Stomach (tissue), 9 donors: ENCODE results near the gene TMOD3. TPM values are rescaled to one million over a fixed set of nuclear protein-coding genes. Genes with fewer than 3 reads are reported as not detected.

Experiments
- DNase-seq, 2 donors: peaks; one replicate each; pipeline versions ENCODE4 v3.0.0 to v3.0.0-alpha.2; 2013 to 2019
- H3K27ac ChIP-seq, 5 donors: fragments of 200-600 bp in 4 of 5; sonication (generic) in 4 of 5; one replicate each; pipeline ENCODE4 v1.5.1; 2013 to 2019; ENCODE audit warnings: mild to moderate bottlenecking in 1 of 5, moderate library complexity in 1 of 5
- H3K27me3 ChIP-seq, 3 donors: fragments of 200-600 bp; sonication (generic); one replicate each; pipeline ENCODE4 v1.5.1; 2017 to 2019; ENCODE audit warnings: mixed run types in 1 of 3
- H3K36me3 ChIP-seq, 4 donors: fragments of 200-600 bp; sonication (generic); 1 replicate in 3 of 4; 2 replicates in 1 of 4; pipeline ENCODE4 v1.5.1; 2016 to 2019
- H3K4me1 ChIP-seq, 4 donors: fragments of 200-600 bp; sonication (generic); one replicate each; pipeline ENCODE4 v1.5.1; 2016 to 2019
- H3K4me3 ChIP-seq, 4 donors: fragments of 200-600 bp; sonication (generic) in 3 of 4; one replicate each; pipeline ENCODE4 v1.5.1; 2016 to 2019; ENCODE audit warnings: mild to moderate bottlenecking in 1 of 4
- H3K9me3 ChIP-seq, 4 donors: fragments of 200-600 bp; sonication (generic); one replicate each; pipeline ENCODE4 v1.5.1; 2016 to 2019
- EP300 ChIP-seq: sonication (generic); formaldehyde crosslinking; IDR thresholded peaks from one replicate; pipeline ENCODE4 v1.6.1; 2017; ENCODE audit warnings: antibody characterized with exemption
- POLR2A ChIP-seq, 4 donors: fragments of 450-650 bp; IDR thresholded peaks; one replicate each; pipeline ENCODE4 v1.6.1; 2016; ENCODE audit warnings: antibody characterized with exemption in 4 of 4, control low read depth in 2 of 4, mild to moderate bottlenecking in 1 of 4, moderate library complexity in 1 of 4
- POLR2AphosphoS5 ChIP-seq, 3 donors: sonication (generic); formaldehyde crosslinking; IDR thresholded peaks; one replicate each; pipeline ENCODE4 v1.6.1; 2016; ENCODE audit warnings: antibody characterized with exemption in 3 of 3
- WGBS, 5 donors: extraction: QIAGEN DNeasy Blood & Tissue Kit in 3 of 5; methylation state at CpG; one replicate each; pipeline versions ENCODE4 v1.1.5 to v1.1.7; 2013 to 2018; 5-methylcytosine and 5-hydroxymethylcytosine counted together
- intact Hi-C: fragments of 100-400 bp; cut with DNase I; formaldehyde crosslinking; loops from one replicate; pipeline ENCODE4 v1.15.1; 2023; ENCODE audit warnings: low total_unique reads
- polyA plus RNA-seq, 3 donors: library from polyadenylated mRNA; stranded (reverse); fragments of 200-250 nt; gene quantifications; one replicate each; pipeline ENCODE4 v1.2.3, GENCODE V29; 2013
- total RNA-seq, 5 donors: library from RNA; depleted of rRNA; stranded (reverse); fragments of >200 nt; gene quantifications; one replicate each; pipeline versions ENCODE4 v1.1.0 to v1.2.3, GENCODE V29; 2014 to 2016
- TF ChIP-seq, protein P1 (sequence below), 7 experiments: fragments of 450-650 bp in 4 of 7; fragments of 200-600 bp in 3 of 7; sonication (generic) in 3 of 7; IDR thresholded peaks; one replicate each; pipeline ENCODE4 v1.5.1; 2016 to 2019; ENCODE audit warnings: antibody characterized with exemption in 7 of 7, control low read depth in 2 of 7, mild to moderate bottlenecking in 1 of 7
- donor health status: healthy with polysubstance abuse.
- donor health status: Bipolar disorder and iron deficiency.
- donor health status: healthy.

The TMOD3 gene
- total and polyA plus RNA-seq, 8 donors: 10.1 to 64.3 (median 15.2) TPM

DNA sequence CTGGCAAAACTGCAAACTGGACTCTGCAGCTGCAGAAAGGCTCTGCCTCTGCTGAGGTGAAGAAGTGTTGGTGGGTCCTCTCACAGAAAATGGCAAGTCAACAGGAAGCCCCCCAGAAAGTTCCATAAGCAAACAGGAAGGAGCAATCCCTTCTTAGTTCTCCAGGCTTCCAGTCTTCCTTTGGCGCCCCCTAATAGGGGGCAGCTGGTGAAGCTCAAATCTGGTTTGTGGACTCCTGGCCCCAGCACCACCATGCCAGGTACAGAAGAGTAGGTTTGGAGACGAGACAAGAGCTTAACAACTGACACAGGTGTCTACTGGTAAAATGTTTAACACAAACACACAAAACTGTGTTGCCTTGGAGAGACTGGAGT is 106.6 kb downstream of the TMOD3 start:
- Histone ChIP-seq H3K27ac (peak overlapping the region in 1 of 5 donors; percentile 0), H3K4me1 (peaks cover 0 to 7% (median 0%) of the 10 kb centered on the region in 4 donors), H3K9me3 (no peaks in the 10 kb centered on the region), H3K4me3 (no peak overlapping the region), H3K36me3 (peaks cover 0 to 80% (median 58%) of the 10 kb centered on the region in 4 donors), H3K27me3 (no peaks in the 10 kb centered on the region)
- DNase-seq: no peak
- intact Hi-C loops: no loop called here
- WGBS, 5 donors: 64 to 96% (median 87%) methylated on average over 1 to 2 of the region's 2 CpGs
- TF ChIP-seq POLR2AphosphoS5 (IDR thresholded peaks at IDR 0.05) (no peak), EP300 (no peak), POLR2A (IDR thresholded peaks at IDR 0.05) (no peak)
- TF ChIP-seq, protein P1, sequence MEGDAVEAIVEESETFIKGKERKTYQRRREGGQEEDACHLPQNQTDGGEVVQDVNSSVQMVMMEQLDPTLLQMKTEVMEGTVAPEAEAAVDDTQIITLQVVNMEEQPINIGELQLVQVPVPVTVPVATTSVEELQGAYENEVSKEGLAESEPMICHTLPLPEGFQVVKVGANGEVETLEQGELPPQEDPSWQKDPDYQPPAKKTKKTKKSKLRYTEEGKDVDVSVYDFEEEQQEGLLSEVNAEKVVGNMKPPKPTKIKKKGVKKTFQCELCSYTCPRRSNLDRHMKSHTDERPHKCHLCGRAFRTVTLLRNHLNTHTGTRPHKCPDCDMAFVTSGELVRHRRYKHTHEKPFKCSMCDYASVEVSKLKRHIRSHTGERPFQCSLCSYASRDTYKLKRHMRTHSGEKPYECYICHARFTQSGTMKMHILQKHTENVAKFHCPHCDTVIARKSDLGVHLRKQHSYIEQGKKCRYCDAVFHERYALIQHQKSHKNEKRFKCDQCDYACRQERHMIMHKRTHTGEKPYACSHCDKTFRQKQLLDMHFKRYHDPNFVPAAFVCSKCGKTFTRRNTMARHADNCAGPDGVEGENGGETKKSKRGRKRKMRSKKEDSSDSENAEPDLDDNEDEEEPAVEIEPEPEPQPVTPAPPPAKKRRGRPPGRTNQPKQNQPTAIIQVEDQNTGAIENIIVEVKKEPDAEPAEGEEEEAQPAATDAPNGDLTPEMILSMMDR (IDR thresholded peaks at IDR 0.05): no peak

DNA sequence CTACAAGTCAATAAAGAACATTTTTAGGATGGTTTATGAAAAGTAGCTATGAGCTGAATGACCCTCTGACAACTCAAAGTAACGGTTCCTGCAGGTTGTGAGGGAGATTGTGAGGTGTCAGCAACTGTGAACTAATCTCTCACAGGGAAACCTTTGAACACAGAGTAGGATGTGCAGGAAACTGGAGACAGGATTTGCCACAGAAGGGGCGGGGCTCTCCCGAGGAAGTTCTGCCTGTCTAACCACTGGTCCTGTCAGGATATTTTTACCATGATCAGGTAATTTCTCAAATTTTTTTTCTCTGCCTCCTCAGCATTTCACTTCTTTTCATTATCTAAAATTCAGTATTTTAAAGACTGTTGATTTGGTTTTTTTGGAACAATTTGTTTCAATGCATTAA is 108.8 kb downstream of the TMOD3 start:
- H3K27ac ChIP-seq: no peak overlapping the region
- peaks cover 0 to 7% (median 2%) of the 10 kb centered on the region in 4 donors for H3K4me1 ChIP-seq
- TF ChIP-seq POLR2A (IDR thresholded peaks at IDR 0.05): no peak
- TF ChIP-seq, protein P1 (IDR thresholded peaks at IDR 0.05): no peak
- no peaks in the 10 kb centered on the region for H3K27me3 ChIP-seq
- DNase-seq: no peak
- WGBS, 5 donors: 74 to 87% (median 76%) methylated on average over 3 of the region's 3 CpGs
- no peak overlapping the region for H3K4me3 ChIP-seq
- intact Hi-C loops: no loop called here
- peaks cover 0 to 81% (median 65%) of the 10 kb centered on the region in 4 donors for H3K36me3 ChIP-seq
- H3K9me3 ChIP-seq: no peaks in the 10 kb centered on the region

DNA sequence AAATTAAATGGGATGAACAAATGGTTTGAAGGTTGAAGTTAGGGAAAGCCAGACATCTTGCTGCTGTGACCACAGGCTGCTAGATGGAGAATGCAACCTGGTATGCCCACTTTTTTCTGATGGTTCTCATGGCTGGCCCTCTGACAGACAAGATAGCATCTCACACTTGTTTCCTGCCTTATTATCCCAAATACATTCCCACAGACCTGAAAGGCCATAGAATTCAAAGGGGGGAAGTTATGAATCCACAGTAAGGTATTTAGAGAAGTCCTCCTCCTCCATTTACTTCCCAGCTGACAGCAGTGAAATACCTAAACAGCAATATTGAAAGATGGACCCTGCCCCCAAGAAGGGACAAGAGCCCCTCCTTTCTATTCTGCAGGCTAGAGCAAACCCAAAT is 109.8 kb downstream of the TMOD3 start:
- Histone ChIP-seq H3K27ac (no peak overlapping the region), H3K36me3 (peaks cover 0 to 81% (median 70%) of the 10 kb centered on the region in 4 donors), H3K4me1 (peaks cover 0 to 7% (median 2%) of the 10 kb centered on the region in 4 donors), H3K9me3 (no peaks in the 10 kb centered on the region), H3K27me3 (no peaks in the 10 kb centered on the region), H3K4me3 (no peak overlapping the region)
- no peak for DNase-seq
- TF ChIP-seq EP300: no peak
- no peak for TF ChIP-seq POLR2A (IDR thresholded peaks at IDR 0.05)
- no peak for TF ChIP-seq POLR2AphosphoS5 (IDR thresholded peaks at IDR 0.05)
- TF ChIP-seq, protein P1 (IDR thresholded peaks at IDR 0.05): no peak
- intact Hi-C loops: no loop called here

DNA sequence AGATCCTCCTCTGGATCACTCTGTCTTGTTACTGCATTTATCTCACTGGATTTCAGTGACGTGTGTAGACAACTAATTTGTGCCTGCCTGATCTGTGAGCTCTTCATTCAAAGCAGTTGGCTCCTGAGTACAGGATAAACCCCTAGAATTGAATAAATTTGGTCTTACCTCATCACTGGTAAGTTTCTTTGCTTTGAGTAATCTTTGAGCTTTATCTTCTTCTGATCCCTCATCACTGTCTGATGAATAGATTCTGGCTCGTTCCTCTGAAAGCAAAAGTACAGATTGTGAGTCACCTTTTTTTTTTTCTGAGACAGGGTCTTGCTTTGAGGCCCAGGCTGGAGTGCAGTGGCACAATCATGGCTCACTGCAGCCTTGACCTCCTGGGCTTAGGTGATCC is 117.7 kb downstream of the TMOD3 start:
- intact Hi-C loops: no loop called here
- 39 to 87% (median 70%) methylated on average over 2 of the region's 2 CpGs for whole genome bisulfite sequencing, 5 donors
- TF ChIP-seq, protein P1 (IDR thresholded peaks at IDR 0.05): no peak
- TF ChIP-seq EP300 (no peak), POLR2AphosphoS5 (IDR thresholded peaks at IDR 0.05) (no peak), POLR2A (IDR thresholded peaks at IDR 0.05) (no peak)
- DNase-seq: no peak
- Histone ChIP-seq H3K4me1 (peaks cover 0 to under 1% (median 0%) of the 10 kb centered on the region in 4 donors), H3K9me3 (no peaks in the 10 kb centered on the region), H3K4me3 (no peak overlapping the region), H3K27me3 (no peaks in the 10 kb centered on the region), H3K36me3 (peaks cover 46 to 97% (median 94%) of the 10 kb centered on the region in 4 donors), H3K27ac (no peak overlapping the region)
